Lower lobe of right lung (tissue), 2 donors: ENCODE data around the gene PAPLN. TPM values are rescaled to one million over a fixed set of nuclear protein-coding genes. Genes with fewer than 3 reads are reported as not detected.

Experiments
- ATAC-seq, 2 donors: fragments of 200-7000 bp; cut with Tn5 transposase; one replicate each; pipeline ENCODE4 v1.9.1; 2020 to 2022; ENCODE audit warnings: mild to moderate bottlenecking in 2 of 2, moderate library complexity in 2 of 2
- DNase-seq: peaks from one replicate; pipeline ENCODE4 v3.0.0-alpha.2; 2020
- H3K27ac ChIP-seq: fragments of 200-600 bp; one replicate; pipeline ENCODE4 v1.8.0; 2022
- H3K27me3 ChIP-seq: fragments of 200-600 bp; one replicate; pipeline ENCODE4 v1.8.0; 2022; ENCODE audit warnings: low read depth
- H3K36me3 ChIP-seq: fragments of 200-600 bp; one replicate; pipeline ENCODE4 v1.8.0; 2022; ENCODE audit warnings: mild to moderate bottlenecking
- H3K4me1 ChIP-seq: fragments of 200-600 bp; one replicate; pipeline ENCODE4 v1.8.0; 2022
- H3K4me3 ChIP-seq: fragments of 200-600 bp; one replicate; pipeline ENCODE4 v1.8.0; 2022; ENCODE audit warnings: mild to moderate bottlenecking
- H3K9me3 ChIP-seq: fragments of 200-600 bp; one replicate; pipeline ENCODE4 v1.8.0; 2022
- intact Hi-C: fragments of 100-400 bp; cut with DNase I; formaldehyde crosslinking; loops from one replicate; pipeline ENCODE4 v1.11.0; 2022
- total RNA-seq: library from RNA; stranded (reverse); fragmentation: NEBNext Ultra II Directional; extraction: Animal tissue kit (Norgen Biotek cat#: 25700); gene quantifications from one replicate; pipeline ENCODE4 v1.2.1, GENCODE V29; 2021
- TF ChIP-seq, protein P1 (sequence below): fragments of 200-600 bp; IDR thresholded peaks from one replicate; pipeline ENCODE4 v1.8.0; 2022; ENCODE audit warnings: antibody characterized with exemption, mild to moderate bottlenecking
- donor health status: DM: no; HTN: yes; CAD: no; lungs with severe emphysema.

PAPLN gene
- total RNA-seq, 1 donor from 2014 or later = 10.7 TPM

- no peak overlapping the region for H3K27ac ChIP-seq
- no peaks in the 10 kb centered on the region for H3K36me3 ChIP-seq
- H3K4me3 ChIP-seq = no peak overlapping the region
- TF ChIP-seq, protein P1, sequence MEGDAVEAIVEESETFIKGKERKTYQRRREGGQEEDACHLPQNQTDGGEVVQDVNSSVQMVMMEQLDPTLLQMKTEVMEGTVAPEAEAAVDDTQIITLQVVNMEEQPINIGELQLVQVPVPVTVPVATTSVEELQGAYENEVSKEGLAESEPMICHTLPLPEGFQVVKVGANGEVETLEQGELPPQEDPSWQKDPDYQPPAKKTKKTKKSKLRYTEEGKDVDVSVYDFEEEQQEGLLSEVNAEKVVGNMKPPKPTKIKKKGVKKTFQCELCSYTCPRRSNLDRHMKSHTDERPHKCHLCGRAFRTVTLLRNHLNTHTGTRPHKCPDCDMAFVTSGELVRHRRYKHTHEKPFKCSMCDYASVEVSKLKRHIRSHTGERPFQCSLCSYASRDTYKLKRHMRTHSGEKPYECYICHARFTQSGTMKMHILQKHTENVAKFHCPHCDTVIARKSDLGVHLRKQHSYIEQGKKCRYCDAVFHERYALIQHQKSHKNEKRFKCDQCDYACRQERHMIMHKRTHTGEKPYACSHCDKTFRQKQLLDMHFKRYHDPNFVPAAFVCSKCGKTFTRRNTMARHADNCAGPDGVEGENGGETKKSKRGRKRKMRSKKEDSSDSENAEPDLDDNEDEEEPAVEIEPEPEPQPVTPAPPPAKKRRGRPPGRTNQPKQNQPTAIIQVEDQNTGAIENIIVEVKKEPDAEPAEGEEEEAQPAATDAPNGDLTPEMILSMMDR = no peak
- no peaks in the 10 kb centered on the region for H3K27me3 ChIP-seq
- intact Hi-C loops = no loop called here
- no peaks in the 10 kb centered on the region for H3K9me3 ChIP-seq
- DNase-seq (no peak), ATAC-seq (no peak)
- no peaks in the 10 kb centered on the region for H3K4me1 ChIP-seq
Observed at GRCh38 chr14:73251516-73252215, 14.4 kb downstream of the PAPLN start.

GRCh38 chr14:73252491-73253322 lies 15.4 kb downstream of the PAPLN start:
- no peak for ATAC-seq
- Histone ChIP-seq H3K36me3 (no peaks in the 10 kb centered on the region), H3K9me3 (no peaks in the 10 kb centered on the region), H3K27ac (no peak overlapping the region), H3K4me1 (no peaks in the 10 kb centered on the region), H3K4me3 (no peak overlapping the region), H3K27me3 (no peaks in the 10 kb centered on the region)
- intact Hi-C loops = no loop called here
- no peak for DNase-seq
- TF ChIP-seq, protein P1 = no peak

DNA sequence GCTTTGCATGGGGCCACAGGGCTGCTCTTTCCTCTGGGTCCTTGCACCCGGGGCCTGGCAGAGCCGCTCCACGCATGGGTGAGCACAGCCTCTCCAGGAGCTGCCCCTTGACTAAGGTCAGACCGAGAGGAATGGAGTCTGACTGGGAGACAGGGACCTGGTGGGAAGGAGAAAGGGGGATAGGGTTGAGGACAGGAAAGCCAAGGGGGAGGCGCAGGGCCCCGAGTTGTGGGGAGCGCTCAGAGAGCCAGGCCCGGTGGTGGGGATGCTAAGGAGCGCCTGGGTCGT lies 16.0 kb downstream of the PAPLN start:
- no peaks in the 10 kb centered on the region for H3K36me3 ChIP-seq
- TF ChIP-seq, protein P1 = no peak
- H3K4me1 ChIP-seq = no peaks in the 10 kb centered on the region
- H3K27me3 ChIP-seq = no peaks in the 10 kb centered on the region
- H3K27ac ChIP-seq = no peak overlapping the region
- H3K9me3 ChIP-seq = no peaks in the 10 kb centered on the region
- ATAC-seq (no peak), DNase-seq (no peak)
- no peak overlapping the region for H3K4me3 ChIP-seq
- intact Hi-C loops = no loop called here

DNA sequence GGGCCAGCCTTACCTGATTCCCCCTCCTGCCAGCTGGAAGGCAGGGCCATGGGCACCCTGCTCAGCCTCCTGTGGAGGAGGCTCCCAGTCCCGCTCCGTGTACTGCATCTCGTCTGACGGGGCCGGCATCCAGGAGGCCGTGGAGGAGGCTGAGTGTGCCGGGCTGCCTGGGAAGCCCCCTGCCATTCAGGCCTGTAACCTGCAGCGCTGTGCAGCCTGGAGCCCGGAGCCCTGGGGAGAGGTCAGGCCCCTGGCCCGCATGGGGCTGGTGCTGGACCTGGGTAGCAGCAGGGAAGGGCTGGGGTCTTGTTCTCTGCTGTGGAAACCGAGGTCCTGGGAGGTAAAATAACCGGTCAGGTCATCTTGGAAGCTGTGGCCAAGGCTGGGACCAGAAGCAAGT lies 16.4 kb downstream of the PAPLN start:
- Histone ChIP-seq H3K9me3 (no peaks in the 10 kb centered on the region), H3K4me1 (no peaks in the 10 kb centered on the region), H3K27ac (no peak overlapping the region), H3K4me3 (no peak overlapping the region), H3K27me3 (no peaks in the 10 kb centered on the region), H3K36me3 (no peaks in the 10 kb centered on the region)
- intact Hi-C loops = no loop called here
- DNase-seq (no peak), ATAC-seq (no peak)
- TF ChIP-seq, protein P1 = no peak

- DNase-seq (no peak), ATAC-seq (no peak)
Observed at GRCh38 chr14:73254247-73255004, 17.1 kb downstream of the PAPLN start.

More at GRCh38 chr14:73254247-73255004, 17.1 kb downstream of the PAPLN start:
- H3K27ac ChIP-seq = no peak overlapping the region
- no peaks in the 10 kb centered on the region for H3K4me1 ChIP-seq
- TF ChIP-seq, protein P1 = no peak
- H3K4me3 ChIP-seq = no peak overlapping the region
- H3K27me3 ChIP-seq = no peaks in the 10 kb centered on the region
- no peaks in the 10 kb centered on the region for H3K36me3 ChIP-seq
- H3K9me3 ChIP-seq = no peaks in the 10 kb centered on the region
- intact Hi-C loops = no loop called here
